ENCODE data around the gene LRP1-AS.

The LRP1-AS gene

GRCh38 chr12:57146961-57147944 is at the start of gene LRP1-AS:
Gene LRP1-AS (minus strand): TSS chr12:57147619.
- in situ Hi-C loops (cut with HindIII; ENCODE audit: low pct_ligation_motif_present, low sequenced_read_pairs), result no loop called here
- Histone ChIP-seq H3K4me3 (ENCODE audit: low read depth, low read length) (no peak within 1 kb of the TSS), H3K36me3 (replicated peaks) (peaks cover 66% of the 10 kb centered on the region), H3K27ac (peak within 1 kb of the TSS; percentile 18), H3K27me3 (replicated peaks) (no peaks in the 10 kb centered on the region)
- TF ChIP-seq CTCF (IDR thresholded peaks at IDR 0.05; ENCODE audit: low read depth, low read length, missing control alignments), result no peak
- DNase-seq, result peak; percentile 32

- TF ChIP-seq CTCF (IDR thresholded peaks at IDR 0.05; ENCODE audit: low read depth, low read length, missing control alignments), result no peak
- Histone ChIP-seq H3K27me3 (replicated peaks) (no peaks in the 10 kb centered on the region), H3K36me3 (replicated peaks) (peaks cover 93% of the 10 kb centered on the region), H3K4me3 (ENCODE audit: low read depth, low read length) (no peak overlapping the region), H3K27ac (no peak overlapping the region)
- DNase-seq, result no peak
- in situ Hi-C loops (cut with HindIII; ENCODE audit: low pct_ligation_motif_present, low sequenced_read_pairs), result no loop called here
Measured at GRCh38 chr12:57196956-57197355, 49.5 kb upstream of the LRP1-AS start.

- Histone ChIP-seq H3K4me3 (ENCODE audit: low read depth, low read length) (no peak overlapping the region), H3K27ac (no peak overlapping the region), H3K36me3 (replicated peaks) (peaks cover 92% of the 10 kb centered on the region), H3K27me3 (replicated peaks) (no peaks in the 10 kb centered on the region)
- no peak for TF ChIP-seq CTCF (IDR thresholded peaks at IDR 0.05; ENCODE audit: low read depth, low read length, missing control alignments)
- in situ Hi-C loops (cut with HindIII; ENCODE audit: low pct_ligation_motif_present, low sequenced_read_pairs), result no loop called here
- DNase-seq, result no peak
Measured at GRCh38 chr12:57196439-57196838, 49.0 kb upstream of the LRP1-AS start.

GRCh38 chr12:57195611-57196371 is 48.4 kb upstream of the LRP1-AS start:
- H3K36me3 ChIP-seq (replicated peaks), result peaks cover 92% of the 10 kb centered on the region
- in situ Hi-C loops (cut with HindIII; ENCODE audit: low pct_ligation_motif_present, low sequenced_read_pairs), result no loop called here

DNA sequence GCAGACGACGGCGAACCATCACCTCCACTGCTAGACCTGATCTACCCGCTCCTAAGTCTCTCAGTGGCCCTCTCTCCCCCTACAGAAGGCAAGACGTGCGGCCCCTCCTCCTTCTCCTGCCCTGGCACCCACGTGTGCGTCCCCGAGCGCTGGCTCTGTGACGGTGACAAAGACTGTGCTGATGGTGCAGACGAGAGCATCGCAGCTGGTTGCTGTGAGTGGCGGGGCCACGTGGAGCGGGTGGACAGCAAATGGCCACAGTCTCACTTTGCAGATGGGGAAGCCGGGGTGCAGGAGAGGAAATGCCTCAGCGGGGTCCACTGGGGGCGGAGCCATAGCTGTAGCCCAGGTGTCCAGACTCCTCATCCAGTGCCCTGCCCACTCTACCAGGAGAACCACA is 47.8 kb upstream of the LRP1-AS start:
- no peak for DNase-seq
- H3K4me3 ChIP-seq (ENCODE audit: low read depth, low read length), result no peak overlapping the region
- H3K27ac ChIP-seq, result no peak overlapping the region
- peaks cover 95% of the 10 kb centered on the region for H3K36me3 ChIP-seq (replicated peaks)
- no peak for TF ChIP-seq CTCF (IDR thresholded peaks at IDR 0.05; ENCODE audit: low read depth, low read length, missing control alignments)
- H3K27me3 ChIP-seq (replicated peaks), result no peaks in the 10 kb centered on the region
- in situ Hi-C loops (cut with HindIII; ENCODE audit: low pct_ligation_motif_present, low sequenced_read_pairs), result no loop called here

More at GRCh38 chr12:57195611-57196371, 48.4 kb upstream of the LRP1-AS start:
- Histone ChIP-seq H3K27me3 (replicated peaks) (no peaks in the 10 kb centered on the region), H3K4me3 (ENCODE audit: low read depth, low read length) (no peak overlapping the region), H3K27ac (no peak overlapping the region)
- DNase-seq, result no peak
- no peak for TF ChIP-seq CTCF (IDR thresholded peaks at IDR 0.05; ENCODE audit: low read depth, low read length, missing control alignments)
